Medulla oblongata (tissue), 1 donor: ENCODE data around the gene SYNCRIP.
"Not testable (repeated sequence)": the region's sequence is repeated elsewhere in the genome, so short reads cannot be mapped to it uniquely, and the experiment has no call there.

Experiments used
- DNase-seq: peaks from one replicate; pipeline ENCODE4 v3.0.0-alpha.2; 2015; ENCODE audit errors: extremely low spot score

The SYNCRIP gene

DNA sequence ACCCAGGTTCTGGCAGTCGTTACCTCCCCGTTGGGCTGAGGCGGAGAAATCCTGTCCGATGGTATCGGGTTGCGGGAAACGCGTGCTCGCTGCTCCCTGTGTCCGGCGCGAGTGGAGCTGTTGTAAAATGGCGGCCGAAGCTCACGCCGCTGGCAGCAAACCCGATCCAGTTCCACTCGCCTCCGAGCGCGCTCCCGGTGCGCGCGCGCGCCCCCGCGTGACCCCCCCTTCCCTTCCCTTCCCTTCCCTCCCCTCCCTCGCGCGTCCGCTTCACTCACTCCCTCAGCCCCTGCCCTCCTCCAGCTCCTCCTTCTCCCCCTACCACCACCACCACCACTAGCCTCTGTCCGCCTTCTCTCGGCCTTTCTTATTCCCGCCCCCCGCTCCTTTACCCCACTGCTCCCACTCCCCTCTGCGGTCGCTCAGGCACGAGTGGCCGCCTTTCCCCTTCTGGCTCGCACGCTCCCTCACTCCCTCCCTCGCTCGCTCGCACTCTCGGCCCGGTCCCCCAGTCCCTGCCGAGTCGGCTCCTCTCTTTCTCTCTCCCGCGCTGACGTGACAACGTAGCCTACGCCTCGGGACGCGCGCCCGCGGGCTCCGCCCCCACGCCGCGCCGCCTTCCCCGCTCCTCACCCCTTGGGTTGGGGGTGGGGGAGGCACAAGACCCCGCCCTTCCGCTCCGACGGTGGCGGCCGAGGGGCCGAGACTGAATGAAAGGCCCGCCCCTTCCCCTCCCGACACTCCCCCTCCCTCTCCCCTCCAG is at the start of gene SYNCRIP:
SYNCRIP (minus strand) TSS at position 113 of the 763 bp plus-strand sequence. CDS start 1,447 bp downstream, outside the sequence.
- peak; percentile 99 for DNase-seq

- DNase-seq = no peak
Measured at GRCh38 chr6:85691478-85691877, 48.8 kb upstream of the SYNCRIP start.

DNA sequence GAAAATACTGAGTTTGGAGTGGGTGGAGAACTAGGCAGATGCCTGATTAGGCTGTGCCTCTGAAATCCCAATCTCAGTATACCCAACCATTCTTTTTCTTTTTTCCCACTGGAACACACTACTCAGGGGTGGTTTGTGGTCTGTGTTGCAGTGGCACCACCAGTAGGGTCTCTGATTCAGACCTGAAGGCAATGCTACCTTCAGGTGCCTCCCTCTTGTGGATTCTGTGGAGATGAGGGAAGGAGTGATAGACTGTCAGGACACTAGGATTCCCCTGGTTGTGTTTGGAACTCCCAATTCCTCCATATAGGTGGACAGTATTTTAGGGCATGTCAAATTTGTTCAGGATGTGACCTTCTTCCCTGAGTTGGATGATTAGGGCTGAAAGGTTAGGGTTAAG is 47.4 kb upstream of the SYNCRIP start:
- no peak for DNase-seq

GRCh38 chr6:85685713-85686112 is 43.0 kb upstream of the SYNCRIP start:
- no peak for DNase-seq

GRCh38 chr6:85684809-85685171 is 42.1 kb upstream of the SYNCRIP start:
- DNase-seq = no peak

GRCh38 chr6:85684133-85684808 is 41.6 kb upstream of the SYNCRIP start:
- no peak for DNase-seq

DNA sequence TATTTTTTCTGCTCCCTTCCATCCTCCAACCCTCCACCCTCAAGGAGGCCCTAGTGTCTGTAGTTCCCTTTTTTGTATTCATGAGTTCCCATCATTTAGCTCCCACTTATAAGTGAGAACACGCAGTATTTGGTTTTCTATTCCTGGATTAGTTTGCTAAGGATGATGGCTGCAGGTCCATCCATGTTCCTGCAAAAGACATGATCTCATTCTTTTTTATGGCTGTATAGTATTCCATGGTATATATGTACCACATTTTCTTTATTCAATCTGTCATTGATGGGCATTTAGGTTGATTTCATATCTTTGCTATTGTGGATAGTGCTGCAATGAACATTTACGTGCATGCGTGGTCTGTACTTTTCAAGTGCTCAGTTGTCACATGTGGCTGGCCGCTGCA is 39.2 kb upstream of the SYNCRIP start:
- not testable (repeated sequence) for DNase-seq

DNA sequence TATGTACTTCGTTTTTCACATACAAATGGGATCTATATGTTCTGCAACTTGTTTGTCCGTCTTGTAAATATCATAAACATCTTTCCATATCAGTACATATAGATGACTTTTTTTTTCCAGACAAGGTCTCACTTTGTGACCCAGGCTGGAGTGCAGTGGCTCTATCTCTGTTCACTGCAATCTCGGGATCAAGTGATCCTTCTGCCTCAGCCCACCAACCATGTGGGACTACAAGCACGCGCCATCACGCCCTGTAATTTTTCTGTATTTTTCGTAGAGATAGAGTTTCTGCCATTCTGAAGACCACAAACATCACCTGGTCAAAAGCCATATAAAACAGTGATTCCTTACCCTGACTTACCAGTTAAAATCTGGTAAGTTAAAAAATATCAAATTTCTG is 37.7 kb upstream of the SYNCRIP start:
- no peak for DNase-seq

DNA sequence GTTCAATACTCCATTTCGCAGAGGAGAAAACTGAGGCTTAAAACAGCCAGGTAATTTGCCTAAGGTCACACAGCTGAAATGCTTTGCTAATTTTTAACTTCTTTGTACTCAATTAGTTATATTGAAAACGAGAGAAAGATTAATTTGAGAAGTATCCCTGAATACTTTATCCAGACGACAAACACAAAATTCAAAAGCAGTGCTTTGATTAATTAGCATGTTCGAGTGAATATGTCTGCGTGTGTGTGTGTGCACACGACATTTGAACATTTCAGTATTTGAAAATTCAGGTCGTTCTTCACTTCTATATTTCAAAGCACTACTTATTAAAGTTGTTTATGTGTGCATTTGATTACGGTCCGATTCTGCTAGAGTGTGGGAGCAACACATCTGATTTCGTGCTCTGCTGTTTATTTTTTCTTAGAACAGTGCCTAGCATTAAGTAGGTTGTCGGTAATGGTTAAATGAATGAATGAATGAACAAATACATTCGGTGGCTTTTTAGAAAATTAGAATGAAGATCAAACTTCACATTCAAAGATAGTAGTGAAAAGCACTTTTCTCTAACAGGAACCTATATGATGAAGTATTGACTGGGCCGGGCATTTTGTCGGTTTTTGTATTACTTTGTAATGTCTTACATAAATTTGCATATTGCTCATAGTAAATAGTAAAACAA is 36.9 kb upstream of the SYNCRIP start:
- DNase-seq = no peak

DNA sequence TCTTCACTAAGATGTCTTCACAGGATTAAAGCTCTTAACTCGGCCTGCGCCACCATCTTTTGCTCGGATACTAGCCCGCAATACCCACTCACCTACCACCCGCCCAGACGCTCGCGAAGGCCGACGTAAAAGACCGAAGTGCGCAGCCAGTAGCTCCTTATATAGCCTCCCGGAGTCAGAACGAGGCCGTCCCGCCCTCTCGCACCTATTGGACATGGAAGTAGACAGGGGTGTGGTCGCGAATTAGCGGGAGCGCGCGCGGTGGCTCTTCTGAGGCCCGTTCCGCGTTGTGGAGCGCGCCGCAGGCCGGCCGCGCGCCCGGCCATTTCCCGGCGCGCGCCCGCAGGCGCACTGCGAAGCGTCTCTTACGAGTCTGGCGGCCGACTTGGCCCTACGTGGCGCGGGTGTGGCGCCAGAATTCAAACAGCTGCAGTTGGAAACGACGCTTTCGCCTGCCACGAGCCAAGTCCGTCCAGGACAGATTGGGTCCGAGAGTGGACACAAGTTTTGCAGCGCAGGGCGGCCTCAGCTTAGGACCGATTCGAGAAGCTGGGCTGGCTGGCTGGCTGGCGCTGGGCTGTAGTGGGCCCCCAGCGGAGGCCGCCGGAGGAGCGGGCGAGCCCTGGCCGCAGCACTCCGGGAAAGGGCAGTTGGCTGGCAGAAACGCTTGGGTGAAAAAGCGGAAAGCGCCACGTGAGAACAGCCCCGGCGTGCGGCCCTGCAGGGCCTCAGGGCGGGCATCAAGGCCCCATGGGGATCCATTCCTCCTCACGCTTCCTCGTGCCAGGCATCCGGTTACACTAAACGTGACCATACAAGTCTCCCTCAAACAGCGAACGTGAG is 36.1 kb upstream of the SYNCRIP start:
- DNase-seq = peak; percentile 99

- DNase-seq = no peak
Measured at GRCh38 chr6:85678026-85678601, 35.4 kb upstream of the SYNCRIP start.

- DNase-seq = peak; percentile 60
Measured at GRCh38 chr6:85677234-85677956, 34.7 kb upstream of the SYNCRIP start.

DNA sequence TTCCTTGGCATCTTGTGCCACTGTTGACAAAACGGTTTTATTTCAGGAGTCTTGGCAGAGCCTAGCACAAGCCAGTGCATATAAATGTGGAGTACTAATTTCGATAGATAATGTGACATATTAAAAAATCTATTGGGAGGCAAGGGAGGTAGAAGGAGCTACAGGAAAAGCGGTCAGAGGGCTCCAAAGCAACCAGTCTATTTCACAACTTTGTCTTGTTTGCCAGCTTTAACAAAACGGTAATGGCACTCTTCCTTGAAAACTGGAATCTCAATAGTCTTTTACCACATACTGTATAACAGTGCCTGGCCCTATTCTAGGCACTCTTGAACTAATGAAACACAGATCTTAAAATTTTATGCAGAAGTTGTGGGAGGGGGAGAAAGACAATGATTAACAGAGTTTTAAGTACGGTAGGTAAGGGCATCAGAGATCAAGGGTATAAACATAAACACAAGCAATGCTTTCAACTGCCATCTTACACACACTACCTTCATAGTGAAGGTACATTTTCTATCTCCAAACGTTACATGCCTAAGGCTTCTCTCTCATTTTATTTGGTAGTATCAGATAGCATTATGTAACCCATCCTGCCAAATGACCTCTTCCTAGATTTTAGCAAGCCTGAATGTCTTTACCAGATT is 33.5 kb upstream of the SYNCRIP start:
- DNase-seq = peak; percentile 27

DNA sequence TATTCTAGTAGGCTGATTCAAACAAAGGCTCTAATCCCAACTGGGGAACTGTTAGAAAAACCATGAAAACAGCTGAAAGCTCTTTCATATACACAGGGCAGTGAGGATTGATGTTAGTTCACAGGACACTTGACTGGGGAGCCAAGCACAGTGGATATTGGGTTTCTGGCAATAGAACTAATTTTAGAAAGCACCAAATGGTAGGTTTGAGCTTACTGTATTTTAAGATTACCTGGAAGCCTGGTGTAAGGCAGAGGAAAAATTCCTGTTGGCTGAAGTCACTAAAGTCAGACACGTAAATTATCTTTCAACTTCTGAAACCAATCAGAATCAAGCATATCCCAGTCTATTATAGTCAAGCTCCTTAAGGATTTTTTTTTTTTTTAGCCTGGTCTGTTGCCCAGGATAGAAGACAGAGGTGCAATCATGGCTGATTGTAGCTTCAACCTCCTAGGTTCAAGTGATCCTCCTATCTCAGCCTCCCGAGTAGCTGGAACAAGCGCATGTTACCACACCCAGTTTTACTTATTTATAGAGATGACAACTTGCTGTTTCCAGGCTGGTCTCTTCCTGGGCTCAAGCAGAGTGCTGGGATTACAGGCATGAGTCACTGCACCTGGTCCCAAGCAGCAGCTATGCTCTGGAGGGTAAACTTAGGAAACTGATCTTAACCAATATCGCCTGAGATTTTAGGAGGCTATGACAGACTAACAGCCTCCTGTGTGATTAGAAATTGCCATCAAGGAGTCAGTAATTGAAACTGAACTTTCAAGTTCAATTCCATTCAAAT is 32.5 kb upstream of the SYNCRIP start:
- DNase-seq = no peak

DNA sequence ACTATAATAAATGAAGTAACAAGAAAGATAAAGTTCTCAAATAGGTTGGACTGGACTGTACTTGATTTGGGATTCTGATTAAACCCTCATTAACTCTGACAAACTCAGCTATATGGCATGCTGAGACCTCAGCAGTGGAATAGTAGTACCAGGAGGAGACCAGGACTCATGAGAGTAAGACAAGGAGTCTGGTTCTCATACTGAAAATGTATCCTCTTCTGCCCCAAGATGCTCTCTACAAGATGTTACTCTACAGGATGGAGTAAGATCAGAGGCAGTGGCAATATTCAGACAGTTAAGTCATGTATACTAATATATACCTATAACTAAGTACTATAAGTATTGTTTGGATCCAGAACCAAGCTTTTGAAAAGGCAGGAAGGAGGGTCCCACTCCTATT is 31.9 kb upstream of the SYNCRIP start:
- no peak for DNase-seq

DNA sequence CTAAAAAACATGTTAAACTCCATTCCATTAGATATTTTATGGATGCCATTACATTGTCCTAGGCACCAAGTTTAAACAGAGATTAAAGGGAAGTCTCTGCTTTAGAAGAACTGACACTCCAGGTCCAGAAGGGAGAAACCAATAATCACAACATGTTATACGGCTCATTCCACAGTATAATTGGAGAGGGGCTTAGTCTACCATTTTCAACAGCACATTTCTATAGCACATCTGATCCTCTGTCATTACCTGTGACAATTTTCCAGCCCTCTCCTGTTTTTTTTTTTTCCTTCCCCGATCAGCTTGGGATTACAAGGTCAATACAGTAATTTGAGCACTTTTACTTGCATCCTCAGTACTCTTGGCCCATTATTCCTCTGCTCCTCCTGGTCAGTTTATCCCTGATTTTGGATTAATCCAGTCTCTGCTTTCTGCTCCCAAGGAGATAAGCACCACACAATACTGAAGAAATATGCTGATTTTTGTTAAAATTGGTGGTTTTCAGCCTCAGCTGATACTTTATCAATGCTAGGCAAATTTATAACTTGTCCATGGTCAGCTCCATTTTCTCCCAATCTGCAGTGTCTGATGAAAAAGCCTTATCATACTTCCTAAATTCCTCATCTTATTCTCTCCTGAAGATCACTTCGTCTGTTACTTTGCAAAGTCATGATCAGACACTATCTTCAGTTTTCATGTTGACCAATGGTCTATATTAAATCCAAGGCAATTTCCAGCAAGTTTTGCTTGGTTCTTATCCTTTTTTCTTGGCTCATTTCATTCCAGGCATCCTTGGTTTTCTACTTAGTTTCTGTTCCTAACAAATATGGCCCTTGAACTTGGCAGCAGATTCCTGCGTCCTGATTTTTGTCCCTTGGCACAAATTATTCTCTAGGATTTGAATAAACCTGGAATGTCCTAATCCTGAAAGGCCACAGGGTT is 30.8 kb upstream of the SYNCRIP start:
- no peak for DNase-seq

DNA sequence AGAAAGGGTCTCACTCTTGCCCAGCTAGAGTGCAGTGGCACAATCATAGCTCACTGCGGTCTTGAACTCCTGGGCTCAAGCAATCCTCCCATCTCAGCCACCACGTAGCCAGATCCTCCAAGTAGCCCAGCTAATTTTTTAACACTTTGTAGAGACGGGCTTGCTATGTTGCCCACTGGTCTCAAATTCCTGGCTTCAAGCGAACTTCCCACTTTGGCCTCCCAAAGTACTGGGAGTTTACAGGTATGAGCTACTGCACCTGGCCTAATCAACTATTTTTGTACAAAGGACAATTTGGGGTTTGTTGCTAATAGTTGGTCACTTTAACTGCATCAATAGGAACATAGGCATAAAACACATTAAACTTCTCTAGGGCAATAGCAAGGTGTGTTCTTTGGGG is 29.9 kb upstream of the SYNCRIP start:
- no peak for DNase-seq

DNA sequence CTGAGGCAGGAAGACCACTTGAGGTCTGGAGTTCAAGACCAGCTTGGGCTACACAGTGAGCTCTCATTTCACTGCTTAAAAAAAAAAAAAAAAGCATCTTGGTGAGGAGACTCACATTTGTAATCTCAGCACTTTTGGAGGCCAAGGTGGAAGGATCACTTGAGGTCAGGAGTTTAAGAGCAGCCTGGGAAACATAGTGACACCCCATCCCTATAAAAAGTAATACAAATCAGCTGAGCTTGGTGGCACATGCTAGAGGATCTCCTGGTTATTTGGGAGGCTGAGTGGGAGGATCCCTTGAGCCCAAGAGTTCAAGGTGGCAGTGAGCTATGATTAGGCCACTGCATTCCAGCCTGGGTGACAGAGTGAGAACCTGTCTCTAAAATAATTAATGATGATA is 29.4 kb upstream of the SYNCRIP start:
- no peak for DNase-seq
